HuH-7 (cell line): ENCODE measurements around the gene ZNF557.

ENCODE experiments used
- DNase-seq: peaks from one replicate; pipeline ENCODE4 v3.0.0; 2011; ENCODE audit warnings: low spot score

ZNF557 gene

DNA sequence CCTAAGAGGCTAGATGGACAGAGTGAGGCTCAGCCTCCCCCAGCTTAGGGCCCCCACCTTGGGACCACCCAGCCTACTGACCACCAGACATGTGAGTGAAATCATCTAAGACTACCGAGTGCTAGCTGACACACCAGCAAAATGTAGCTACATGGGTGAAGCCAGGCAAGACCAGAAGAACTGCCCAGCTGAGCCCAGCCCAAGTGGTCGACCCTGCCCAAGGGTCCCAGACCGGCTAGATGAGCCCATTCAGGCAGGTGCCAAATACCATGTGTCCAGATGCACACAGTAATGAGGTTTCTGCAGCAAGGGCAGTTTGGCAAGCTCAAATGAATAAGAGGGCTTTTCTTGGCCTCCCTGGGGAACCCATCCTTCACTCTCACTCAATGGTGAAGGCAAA is 56.6 kb downstream of the ZNF557 start:
- no peak for DNase-seq

DNA sequence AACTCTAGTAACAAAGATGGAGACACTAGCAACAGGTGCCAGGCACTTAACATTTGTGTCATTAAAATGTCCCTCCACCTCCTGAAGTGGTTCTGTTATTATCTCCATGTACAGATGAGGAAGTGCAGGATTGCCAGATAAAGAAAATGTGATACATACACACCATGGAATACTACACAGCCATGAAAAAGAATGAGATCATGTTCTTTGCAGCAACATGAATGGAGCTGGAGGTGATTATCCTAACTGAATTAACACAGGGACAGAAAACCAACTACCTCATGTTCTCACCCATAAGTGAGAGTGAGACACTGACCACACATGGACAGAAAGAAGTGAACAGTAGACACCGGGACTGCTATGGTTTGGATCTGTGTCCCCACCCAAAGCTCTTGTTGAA is 60.5 kb downstream of the ZNF557 start:
- no peak for DNase-seq

DNA sequence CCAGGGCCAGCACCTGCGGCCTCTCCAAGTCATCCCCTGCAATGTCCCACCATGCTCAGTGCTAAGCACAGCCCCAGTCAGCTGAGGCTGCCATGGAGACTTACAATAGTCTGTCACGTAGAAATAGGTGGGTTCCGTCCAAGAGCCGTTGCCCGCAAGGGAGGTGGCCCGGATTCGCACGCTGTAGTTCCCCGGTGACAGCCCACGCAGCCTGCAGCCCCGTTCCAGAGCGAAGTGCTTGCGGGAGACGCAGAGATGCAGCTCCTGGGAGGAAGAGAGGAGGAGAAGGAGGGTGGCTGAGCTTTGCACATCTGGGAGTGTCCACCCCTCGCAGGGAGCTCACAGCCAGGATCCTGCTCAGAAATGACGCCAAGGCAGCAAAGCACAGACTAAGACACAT is 62.6 kb downstream of the ZNF557 start:
- no peak for DNase-seq

DNA sequence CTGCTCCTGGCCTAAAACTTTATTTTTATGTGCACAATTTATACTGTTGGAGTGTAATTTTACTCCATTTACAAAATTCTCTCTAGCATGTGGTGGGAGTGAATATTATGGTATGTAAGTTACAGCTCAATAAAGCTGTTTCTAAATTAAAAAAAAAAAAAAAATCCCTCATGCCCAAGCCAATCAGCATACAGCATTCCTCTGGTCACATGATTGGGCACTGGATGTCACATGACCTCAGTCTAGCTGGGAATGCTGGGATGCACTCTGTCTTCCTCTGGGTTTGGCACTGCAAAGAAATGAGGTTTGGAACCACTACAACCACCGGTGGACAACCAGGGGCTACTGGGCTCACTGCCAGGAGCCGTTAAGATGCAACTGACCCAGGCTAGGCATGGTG is 67.6 kb downstream of the ZNF557 start:
- no peak for DNase-seq
